Activated naive CD4-positive, alpha-beta T cell treated with Interleukin-2 at 50 U/mL for 16 hours (primary cell): ENCODE measurements around the gene HNRNPUL2.
"Not testable (repeated sequence)": the region's sequence is repeated elsewhere in the genome, so short reads cannot be mapped to it uniquely, and the experiment has no call there.

ENCODE experiments used
- DNase-seq: peaks from one replicate; pipeline ENCODE4 v3.0.0-alpha.2; 2020

The HNRNPUL2 gene

GRCh38 chr11:62726156-62726914 lies 922 bp downstream of the HNRNPUL2 start:
- no peak for DNase-seq

GRCh38 chr11:62725646-62726045 lies 1.6 kb downstream of the HNRNPUL2 start:
- DNase-seq, result no peak

- DNase-seq, result no peak
Observed at GRCh38 chr11:62724171-62724570, 3.1 kb downstream of the HNRNPUL2 start.

- DNase-seq, result no peak
Observed at GRCh38 chr11:62721994-62722393, 5.3 kb downstream of the HNRNPUL2 start.

- DNase-seq, result no peak
Observed at GRCh38 chr11:62719302-62719978, 7.8 kb downstream of the HNRNPUL2 start.

GRCh38 chr11:62716816-62717215 lies 10.4 kb downstream of the HNRNPUL2 start:
- DNase-seq, result no peak

GRCh38 chr11:62716206-62716605 lies 11.1 kb downstream of the HNRNPUL2 start:
- DNase-seq, result no peak

GRCh38 chr11:62715150-62716130 lies 11.8 kb downstream of the HNRNPUL2 start:
- no peak for DNase-seq

- no peak for DNase-seq
Observed at GRCh38 chr11:62713343-62713742, 13.9 kb downstream of the HNRNPUL2 start.

- DNase-seq, result no peak
Observed at GRCh38 chr11:62712861-62713260, 14.4 kb downstream of the HNRNPUL2 start.

- DNase-seq, result no peak
Observed at GRCh38 chr11:62712276-62712812, 14.9 kb downstream of the HNRNPUL2 start.

- DNase-seq, result no peak
Observed at GRCh38 chr11:62710001-62710345, 17.3 kb downstream of the HNRNPUL2 start.

- peak; percentile 96 for DNase-seq
Observed at GRCh38 chr11:62709247-62710000, 17.8 kb downstream of the HNRNPUL2 start.

GRCh38 chr11:62708793-62709192 lies 18.5 kb downstream of the HNRNPUL2 start:
- peak; percentile 42 for DNase-seq

- no peak for DNase-seq
Observed at GRCh38 chr11:62708392-62708791, 18.9 kb downstream of the HNRNPUL2 start.

- DNase-seq, result no peak
Observed at GRCh38 chr11:62707277-62707861, 19.9 kb downstream of the HNRNPUL2 start, which contains the start of the genes BSCL2 and GNG3. Gene BSCL2 (minus strand): TSS chr11:62707424. CDS start chr11:62707195, 229 bp downstream. Gene GNG3 (plus strand): TSS chr11:62707676. CDS start chr11:62708296, 620 bp downstream.

- DNase-seq, result no peak
Observed at GRCh38 chr11:62706850-62707247, 20.4 kb downstream of the HNRNPUL2 start.

GRCh38 chr11:62705880-62706849 lies 21.1 kb downstream of the HNRNPUL2 start:
- peak; percentile 92 for DNase-seq

GRCh38 chr11:62705413-62705812 lies 21.8 kb downstream of the HNRNPUL2 start:
- no peak for DNase-seq

GRCh38 chr11:62703921-62704320 lies 23.3 kb downstream of the HNRNPUL2 start:
- not testable (repeated sequence) for DNase-seq
